Measurements from ENCODE around the gene ZHX3. TPM values are rescaled to one million over a fixed set of nuclear protein-coding genes. Genes with fewer than 3 reads are reported as not detected.

Gene ZHX3
- total and polyA plus RNA-seq, 2 of the 13 experiments (the other 11 are each of a cell fraction or from before 2014, with no cell fraction given) = 8.4 to 11.7 TPM

- TF ChIP-seq GATAD1 (CRISPR knock-in tag; IDR thresholded peaks at IDR 0.05) (no peak), TAF1 (CRISPR knock-in tag; IDR thresholded peaks at IDR 0.05) (no peak), ZNF124 (CRISPR knock-in tag; IDR thresholded peaks at IDR 0.05) (no peak), ZNF616 (CRISPR knock-in tag; IDR thresholded peaks at IDR 0.05; ENCODE audit: low read depth) (no peak)
Observed at GRCh38 chr20:41279546-41280225, 37.8 kb downstream of the ZHX3 start (continued).

DNA sequence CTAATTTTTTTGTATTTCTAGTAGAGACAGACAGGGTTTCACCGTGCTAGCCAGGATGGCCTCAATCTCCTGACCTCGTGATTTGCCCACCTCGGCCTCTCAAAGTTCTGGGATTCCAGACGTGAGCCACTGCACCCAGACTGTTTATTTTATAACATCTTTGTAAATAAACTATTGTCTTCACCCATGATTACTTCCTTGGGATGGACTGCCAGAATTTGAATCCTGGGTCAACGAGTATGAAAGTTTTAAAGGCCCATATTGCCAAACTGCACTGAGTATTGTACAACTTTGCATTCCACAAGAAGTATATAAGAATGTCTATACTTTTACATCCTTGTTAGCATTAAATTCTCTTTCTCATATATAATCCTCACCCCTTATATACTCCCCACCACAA, 38.6 kb downstream of the ZHX3 start:
- Histone ChIP-seq H3K4me1 (ENCODE audit: insufficient read depth, low read length) (peaks cover 6% of the 10 kb centered on the region; the same call in 1 of the 2 replicates), H3K36me3 (replicated peaks in 1 of 2; ENCODE audit: control insufficient read depth in 1 of 2, insufficient read depth in 2 of 2, low read length in 2 of 2) (no peaks in the 10 kb centered on the region), H4K20me1 (ENCODE audit: insufficient read depth, low read length) (no peaks in the 10 kb centered on the region), H3K27me3 (ENCODE audit: control insufficient read depth in 1 of 2, insufficient read depth in 2 of 2, low read length in 2 of 2) (no peaks in the 10 kb centered on the region), H3K9ac (ENCODE audit: insufficient read depth, low read depth, low read length) (no peak overlapping the region), H3K4me3 (replicated peaks in 1 of 3; ENCODE audit: insufficient read depth in 1 of 3, low read depth in 2 of 3, low read length in 3 of 3) (no peak overlapping the region), H3K4me2 (ENCODE audit: low read depth, low read length) (no peak overlapping the region), H3K27ac (ENCODE audit: extremely low read length, insufficient read depth, low read length) (no peak overlapping the region), H3K9me3 (ENCODE audit: low read length) (no peaks in the 10 kb centered on the region), H3K79me2 (ENCODE audit: insufficient read depth, low read length) (no peaks in the 10 kb centered on the region), H2AFZ (ENCODE audit: low read length) (no peak overlapping the region)
- CTCF ChIA-PET (ENCODE audit: low intra/inter-chr PET ratio, low total read pairs) = no interaction called here
- WGBS (ENCODE audit: low lambda C conversion rate) = 81% methylated on average over 5 of the region's 5 CpGs
- BruUV-seq (replicated peaks) = no TSS peak
- intact Hi-C loops (cut with micrococcal nuclease; ENCODE audit: unreplicated experiment) = loop anchor here (5.0 kb wide), 1 partner anchor 1677 kb away; no protein-coding TSS in a partner anchor
- ATAC-seq (no peak), FAIRE-seq (no peak), DNase-seq (ENCODE audit: low spot score) (no peak)
- in situ Hi-C loops (cut with HindIII; ENCODE audit: extremely low pct_ligation_motif_present, low pct_unique_long_range_greater_than_20kb) = no loop called here
- POLR2A ChIA-PET = no interaction called here
- no peak for TF ChIP-seq KIAA2018 (CRISPR knock-in tag; IDR thresholded peaks at IDR 0.05; ENCODE audit: borderline replicate concordance)
- TF ChIP-seq NR1H2 (CRISPR knock-in tag; IDR thresholded peaks at IDR 0.05; ENCODE audit: borderline replicate concordance, low read depth) = no peak
- TF ChIP-seq, protein P1, sequence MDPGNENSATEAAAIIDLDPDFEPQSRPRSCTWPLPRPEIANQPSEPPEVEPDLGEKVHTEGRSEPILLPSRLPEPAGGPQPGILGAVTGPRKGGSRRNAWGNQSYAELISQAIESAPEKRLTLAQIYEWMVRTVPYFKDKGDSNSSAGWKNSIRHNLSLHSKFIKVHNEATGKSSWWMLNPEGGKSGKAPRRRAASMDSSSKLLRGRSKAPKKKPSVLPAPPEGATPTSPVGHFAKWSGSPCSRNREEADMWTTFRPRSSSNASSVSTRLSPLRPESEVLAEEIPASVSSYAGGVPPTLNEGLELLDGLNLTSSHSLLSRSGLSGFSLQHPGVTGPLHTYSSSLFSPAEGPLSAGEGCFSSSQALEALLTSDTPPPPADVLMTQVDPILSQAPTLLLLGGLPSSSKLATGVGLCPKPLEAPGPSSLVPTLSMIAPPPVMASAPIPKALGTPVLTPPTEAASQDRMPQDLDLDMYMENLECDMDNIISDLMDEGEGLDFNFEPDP (CRISPR knock-in tag; conservative IDR thresholded peaks at IDR 0.05) = no peak
- no peak for TF ChIP-seq ZNF850 (CRISPR knock-in tag; conservative IDR thresholded peaks at IDR 0.05)
- no peak for TF ChIP-seq PAF1 (CRISPR knock-in tag; IDR thresholded peaks at IDR 0.05)
- TF ChIP-seq TCF12 (IDR thresholded peaks at IDR 0.05) = no peak
- TF ChIP-seq TCF12 (CRISPR knock-in tag; IDR thresholded peaks at IDR 0.05) = no peak
- no peak for TF ChIP-seq ZNF501 (CRISPR knock-in tag; IDR thresholded peaks at IDR 0.05)
- no peak for TF ChIP-seq ARHGAP35 (CRISPR knock-in tag; IDR thresholded peaks at IDR 0.05; ENCODE audit: borderline replicate concordance)
